HepG2 (cell line): ENCODE results near the gene KRT12. TPM values are rescaled to one million over a fixed set of nuclear protein-coding genes. Genes with fewer than 3 reads are reported as not detected.

Experiments
- ARID3A ChIP-seq: IDR thresholded peaks from 2 replicates; pipeline ENCODE4 v1.6.1; 2012; ENCODE audit warnings: low read depth, low read length, improper control_type of control experiment
- ATF3 ChIP-seq: sonication (generic); formaldehyde crosslinking; IDR thresholded peaks from 2 replicates; pipeline ENCODE4 v1.4.0; 2020; ENCODE audit warnings: missing genetic modification reagents
- BRD4 ChIP-seq: sonication (generic); formaldehyde crosslinking; IDR thresholded peaks from 2 replicates; pipeline ENCODE4 v1.4.0; 2020; ENCODE audit warnings: missing genetic modification reagents
- CEBPB ChIP-seq: IDR thresholded peaks from 2 replicates; pipeline ENCODE4 v1.6.1; 2011; ENCODE audit warnings: low read depth, low read length, improper control_type of control experiment, borderline replicate concordance
- FOXA3 ChIP-seq: IDR thresholded peaks from 2 replicates; pipeline ENCODE4 v1.6.1; 2016; ENCODE audit warnings: missing genetic modification reagents, missing compliant biosample characterization
- HNF4G ChIP-seq, 2 experiments: sonication (generic) in 1 of 2; formaldehyde crosslinking in 1 of 2; IDR thresholded peaks; 2 replicates each; pipeline versions ENCODE4 v1.4.0 to v1.6.1; 2011 to 2020; ENCODE audit warnings: borderline replicate concordance in 2 of 2, low read depth in 2 of 2, mild to moderate bottlenecking in 2 of 2, low read length in 1 of 2, missing genetic modification reagents in 1 of 2, moderate library complexity in 1 of 2
- MAF1 ChIP-seq: sonication (generic); formaldehyde crosslinking; IDR thresholded peaks from 2 replicates; pipeline ENCODE4 v1.5.0; 2020; ENCODE audit warnings: missing genetic modification reagents, borderline replicate concordance
- NFKBIZ ChIP-seq: IDR thresholded peaks from 2 replicates; pipeline ENCODE4 v1.6.1; 2018; ENCODE audit warnings: missing genetic modification reagents, missing compliant biosample characterization
- PHF8 ChIP-seq: sonication (generic); formaldehyde crosslinking; IDR thresholded peaks from 2 replicates; pipeline ENCODE4 v1.5.0; 2020; ENCODE audit warnings: missing genetic modification reagents
- RFX3 ChIP-seq: IDR thresholded peaks from 2 replicates; pipeline ENCODE4 v1.6.1; 2016; ENCODE audit warnings: missing biosample characterization, missing genetic modification reagents
- SKIL ChIP-seq: sonication (generic); formaldehyde crosslinking; IDR thresholded peaks from 2 replicates; pipeline ENCODE4 v1.8.0; 2022; ENCODE audit warnings: missing genetic modification reagents, mild to moderate bottlenecking, moderate library complexity, borderline replicate concordance
- SP140L ChIP-seq: sonication (generic); formaldehyde crosslinking; IDR thresholded peaks from 2 replicates; pipeline ENCODE4 v1.4.0; 2020; ENCODE audit warnings: missing genetic modification reagents, borderline replicate concordance
- STAG1 ChIP-seq: sonication (generic); formaldehyde crosslinking; IDR thresholded peaks from 2 replicates; pipeline ENCODE4 v1.4.0; 2020; ENCODE audit warnings: missing genetic modification reagents
- U2AF1 ChIP-seq: fragments of 200-400 bp; formaldehyde crosslinking; optimal IDR thresholded peaks from 2 replicates; pipeline ENCODE3; 2017; ENCODE audit warnings: mild to moderate bottlenecking, low read depth, low read length
- ZBTB44 ChIP-seq: sonication (generic); formaldehyde crosslinking; IDR thresholded peaks from 2 replicates; pipeline ENCODE4 v1.4.0; 2020; ENCODE audit warnings: missing genetic modification reagents
- ZNF451 ChIP-seq: sonication (generic); formaldehyde crosslinking; IDR thresholded peaks from 2 replicates; pipeline ENCODE4 v1.5.0; 2020; ENCODE audit warnings: mild to moderate bottlenecking, missing genetic modification reagents
- ZNF740 ChIP-seq: sonication (generic); formaldehyde crosslinking; IDR thresholded peaks from 2 replicates; pipeline ENCODE4 v1.4.0; 2020; ENCODE audit warnings: missing genetic modification reagents
- ZNF746 ChIP-seq: sonication (generic); formaldehyde crosslinking; IDR thresholded peaks from 2 replicates; pipeline ENCODE4 v1.8.0; 2022; ENCODE audit warnings: mild to moderate bottlenecking, missing genetic modification reagents
- polyA plus RNA-seq, 8 experiments: library from polyadenylated mRNA; depleted of rRNA in 3 of 8; stranded (reverse) in 7 of 8; unstranded in 1 of 8; fragments of >200 nt; fragmentation: Illumina TruSeq in 4 of 8; extraction: Trizol in 4 of 8; gene quantifications; 2 replicates each; pipeline versions ENCODE4 v1.2.1 to v1.2.3, GENCODE V29; 2011 to 2016; ENCODE audit warnings: low read depth in 4 of 8, missing spikeins in 1 of 8, mixed read lengths in 1 of 8; ENCODE audit not compliant: insufficient read depth in 1 of 8
- total RNA-seq, 5 experiments: library from RNA; depleted of rRNA; stranded (reverse); fragments of >200 nt; fragmentation: Illumina TruSeq; extraction: Trizol; gene quantifications; 2 replicates each; pipeline ENCODE4 v1.2.3, GENCODE V29; 2016; ENCODE audit warnings: low read depth in 1 of 5
- TF ChIP-seq, protein P1 (sequence below): sonication (generic); formaldehyde crosslinking; IDR thresholded peaks from 2 replicates; pipeline ENCODE4 v1.4.0; 2020; ENCODE audit warnings: missing genetic modification reagents

Gene KRT12
- total and polyA plus RNA-seq, 2 of the 13 experiments (the other 11 are each of a cell fraction or from before 2014, with no cell fraction given): 0.07 to 0.09 TPM

GRCh38 chr17:40901981-40902474, 35.0 kb upstream of the KRT12 start (continued):
- TF ChIP-seq ATF3 (CRISPR knock-in tag): peak; percentile 68
- TF ChIP-seq RFX3 (CRISPR knock-in tag): peak; percentile 56
- no peak for TF ChIP-seq U2AF1
- peak; percentile 34; the same call in 1 of the 2 replicates for TF ChIP-seq SKIL (CRISPR knock-in tag)
- 0 out of 2 replicates have a peak, but pooled peaks have one; percentile 32 for TF ChIP-seq ZNF740 (CRISPR knock-in tag)
- TF ChIP-seq ZNF746: no peak
- TF ChIP-seq FOXA3 (CRISPR knock-in tag): peak; percentile 98
- TF ChIP-seq, protein P1, sequence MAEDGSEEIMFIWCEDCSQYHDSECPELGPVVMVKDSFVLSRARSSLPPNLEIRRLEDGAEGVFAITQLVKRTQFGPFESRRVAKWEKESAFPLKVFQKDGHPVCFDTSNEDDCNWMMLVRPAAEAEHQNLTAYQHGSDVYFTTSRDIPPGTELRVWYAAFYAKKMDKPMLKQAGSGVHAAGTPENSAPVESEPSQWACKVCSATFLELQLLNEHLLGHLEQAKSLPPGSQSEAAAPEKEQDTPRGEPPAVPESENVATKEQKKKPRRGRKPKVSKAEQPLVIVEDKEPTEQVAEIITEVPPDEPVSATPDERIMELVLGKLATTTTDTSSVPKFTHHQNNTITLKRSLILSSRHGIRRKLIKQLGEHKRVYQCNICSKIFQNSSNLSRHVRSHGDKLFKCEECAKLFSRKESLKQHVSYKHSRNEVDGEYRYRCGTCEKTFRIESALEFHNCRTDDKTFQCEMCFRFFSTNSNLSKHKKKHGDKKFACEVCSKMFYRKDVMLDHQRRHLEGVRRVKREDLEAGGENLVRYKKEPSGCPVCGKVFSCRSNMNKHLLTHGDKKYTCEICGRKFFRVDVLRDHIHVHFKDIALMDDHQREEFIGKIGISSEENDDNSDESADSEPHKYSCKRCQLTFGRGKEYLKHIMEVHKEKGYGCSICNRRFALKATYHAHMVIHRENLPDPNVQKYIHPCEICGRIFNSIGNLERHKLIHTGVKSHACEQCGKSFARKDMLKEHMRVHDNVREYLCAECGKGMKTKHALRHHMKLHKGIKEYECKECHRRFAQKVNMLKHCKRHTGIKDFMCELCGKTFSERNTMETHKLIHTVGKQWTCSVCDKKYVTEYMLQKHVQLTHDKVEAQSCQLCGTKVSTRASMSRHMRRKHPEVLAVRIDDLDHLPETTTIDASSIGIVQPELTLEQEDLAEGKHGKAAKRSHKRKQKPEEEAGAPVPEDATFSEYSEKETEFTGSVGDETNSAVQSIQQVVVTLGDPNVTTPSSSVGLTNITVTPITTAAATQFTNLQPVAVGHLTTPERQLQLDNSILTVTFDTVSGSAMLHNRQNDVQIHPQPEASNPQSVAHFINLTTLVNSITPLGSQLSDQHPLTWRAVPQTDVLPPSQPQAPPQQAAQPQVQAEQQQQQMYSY (CRISPR knock-in tag): no peak
- no peak for TF ChIP-seq MAF1 (CRISPR knock-in tag)
- peak; percentile 95 for TF ChIP-seq CEBPB
- TF ChIP-seq ZBTB44 (CRISPR knock-in tag): no peak
- TF ChIP-seq ZNF451 (CRISPR knock-in tag): no peak
- TF ChIP-seq STAG1: 0 out of 2 replicates have a peak, but pooled peaks have one; percentile 7
- no peak; the same call in 1 of the 2 replicates for TF ChIP-seq PHF8
- peak; percentile 82 for TF ChIP-seq HNF4G (IDR thresholded peaks at IDR 0.05; ENCODE audit: borderline replicate concordance, low read depth, low read length)
- TF ChIP-seq HNF4G (CRISPR knock-in tag; IDR thresholded peaks at IDR 0.05; ENCODE audit: borderline replicate concordance, low read depth): no peak; the same call in 1 of the 2 replicates
- peak; percentile 98 for TF ChIP-seq ARID3A
- TF ChIP-seq BRD4 (CRISPR knock-in tag): no peak
- TF ChIP-seq NFKBIZ (CRISPR knock-in tag): peak; percentile 94; the same call in 1 of the 2 replicates
- TF ChIP-seq SP140L (CRISPR knock-in tag): no peak
